HAP-1 (cell line): ENCODE measurements around the gene GNB1.

Source experiments
- DNase-seq, 2 experiments: peaks; one replicate each; pipeline ENCODE4 v3.0.0-alpha.2; 2016 to 2020; ENCODE audit warnings: low spot score in 2 of 2
- H3K27me3 ChIP-seq: fragments of 250-450 bp; sonication (Bioruptor Pico); 2 replicates; pipeline ENCODE4 v1.5.1; 2020; ENCODE audit warnings: low read depth, mild to moderate bottlenecking, moderate library complexity
- H3K36me3 ChIP-seq: fragments of 250-450 bp; sonication (Bioruptor Pico); replicated peaks from 2 replicates; pipeline ENCODE4 v1.5.1; 2020; ENCODE audit warnings: mild to moderate bottlenecking
- H3K4me1 ChIP-seq: fragments of 250-450 bp; sonication (Bioruptor Pico); 2 replicates; pipeline ENCODE4 v1.5.1; 2020; ENCODE audit warnings: mild to moderate bottlenecking
- H3K4me3 ChIP-seq: fragments of 250-450 bp; sonication (Bioruptor Pico); 2 replicates; pipeline ENCODE4 v1.5.1; 2020; ENCODE audit warnings: mild to moderate bottlenecking, moderate library complexity
- H3K9me3 ChIP-seq: fragments of 250-450 bp; sonication (Bioruptor Pico); 2 replicates; pipeline ENCODE4 v1.5.1; 2020; ENCODE audit warnings: mild to moderate bottlenecking, moderate library complexity
- in situ Hi-C: fragments of 300-500 bp; cut with MboI; formaldehyde crosslinking; loops from 3 replicates; pipeline ENCODE4 v1.14.3; 2020; ENCODE audit warnings: low sequenced_read_pairs, inconsistent platforms, mixed read lengths

Gene GNB1

GRCh38 chr1:1802871-1803270, 88.0 kb downstream of the GNB1 start:
- in situ Hi-C loops = no loop called here
- H3K9me3 ChIP-seq = no peaks in the 10 kb centered on the region
- H3K4me1 ChIP-seq = no peaks in the 10 kb centered on the region; the same call in 1 of the 2 replicates
- no peak overlapping the region for H3K4me3 ChIP-seq
- no peaks in the 10 kb centered on the region for H3K27me3 ChIP-seq
- H3K36me3 ChIP-seq = peaks cover 87% of the 10 kb centered on the region
- DNase-seq = no peak

DNA sequence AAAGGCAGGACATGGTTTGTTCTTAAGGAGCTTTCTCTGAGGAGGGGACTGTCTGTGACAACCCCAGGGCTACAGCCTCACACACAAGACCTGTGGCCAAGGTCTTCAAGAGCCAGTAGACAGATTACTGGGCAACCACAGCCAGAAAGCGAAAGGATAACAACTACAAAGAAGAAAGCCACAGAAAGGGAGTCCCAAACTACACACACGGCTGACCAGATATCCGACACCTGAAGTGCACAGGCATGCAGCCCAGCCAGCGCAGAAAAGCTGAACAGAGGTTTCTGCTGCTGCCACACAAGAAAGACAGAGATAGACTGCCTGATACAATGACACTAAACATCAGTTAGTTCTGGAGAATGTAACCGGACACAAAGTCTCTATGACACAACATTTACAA, 91.2 kb downstream of the GNB1 start:
- H3K4me3 ChIP-seq = no peak overlapping the region
- H3K36me3 ChIP-seq = peaks cover 92% of the 10 kb centered on the region
- H3K9me3 ChIP-seq = no peaks in the 10 kb centered on the region
- H3K27me3 ChIP-seq = no peaks in the 10 kb centered on the region
- no peaks in the 10 kb centered on the region; the same call in 1 of the 2 replicates for H3K4me1 ChIP-seq
- in situ Hi-C loops = no loop called here
- DNase-seq = no peak

DNA sequence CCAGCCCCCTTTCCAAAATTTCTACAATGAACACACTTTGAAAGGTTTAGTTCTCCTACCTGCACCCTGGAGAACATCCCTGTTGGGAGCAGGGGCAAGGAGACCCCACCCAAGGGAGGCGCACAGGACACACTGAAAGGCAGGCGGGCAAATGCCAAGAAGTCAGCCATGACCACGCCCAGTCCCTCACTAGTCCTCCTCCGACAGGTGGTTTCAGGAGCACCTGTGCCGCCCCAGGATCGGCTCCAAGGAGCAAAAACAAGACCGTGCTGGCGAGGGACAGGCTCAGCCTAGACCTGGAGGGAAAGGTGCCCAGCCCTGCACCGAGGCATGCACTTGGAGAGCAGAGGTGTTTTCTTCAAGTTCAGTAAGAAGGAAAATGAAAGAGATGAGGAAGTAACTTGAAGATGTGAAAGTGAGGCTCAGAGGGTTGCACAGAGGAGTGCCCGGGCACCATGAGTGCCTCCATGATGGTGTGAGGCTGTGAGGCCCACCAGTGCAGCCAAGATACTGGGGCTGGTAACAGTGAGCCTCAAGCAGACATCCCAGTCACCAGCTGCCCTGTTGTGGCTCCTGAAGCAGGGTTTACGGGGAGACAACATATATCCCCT, 93.1 kb downstream of the GNB1 start:
- Histone ChIP-seq H3K4me3 (no peak overlapping the region), H3K9me3 (no peaks in the 10 kb centered on the region), H3K27me3 (no peaks in the 10 kb centered on the region), H3K36me3 (peaks cover 94% of the 10 kb centered on the region), H3K4me1 (no peaks in the 10 kb centered on the region; the same call in 1 of the 2 replicates)
- in situ Hi-C loops = no loop called here
- no peak for DNase-seq

DNA sequence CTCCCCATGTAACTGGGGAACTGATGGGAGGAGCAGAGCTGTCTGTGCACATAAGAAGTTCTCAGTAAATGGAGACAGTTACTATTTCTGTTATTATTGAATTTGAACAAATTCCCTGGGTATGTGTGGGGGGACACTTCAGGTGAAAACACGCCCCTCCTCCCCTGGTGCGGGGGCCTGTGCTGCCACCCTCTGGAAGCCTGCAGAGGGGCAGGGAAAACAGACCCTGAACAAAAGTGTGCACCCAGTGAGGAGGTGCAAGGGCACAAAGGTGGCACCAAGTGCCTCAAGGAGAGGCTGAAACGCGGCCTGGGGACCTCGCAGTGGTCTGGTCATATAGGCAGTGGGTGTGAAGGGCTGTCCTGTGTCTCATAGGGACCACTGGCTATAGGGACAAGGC, 94.4 kb downstream of the GNB1 start:
- no peaks in the 10 kb centered on the region; the same call in 1 of the 2 replicates for H3K4me1 ChIP-seq
- peaks cover 94% of the 10 kb centered on the region for H3K36me3 ChIP-seq
- H3K9me3 ChIP-seq = no peaks in the 10 kb centered on the region
- no peaks in the 10 kb centered on the region for H3K27me3 ChIP-seq
- DNase-seq = no peak
- H3K4me3 ChIP-seq = no peak overlapping the region
- in situ Hi-C loops = no loop called here

GRCh38 chr1:1794999-1795398, 95.9 kb downstream of the GNB1 start:
- H3K4me3 ChIP-seq = no peak overlapping the region
- DNase-seq = no peak
- H3K27me3 ChIP-seq = no peaks in the 10 kb centered on the region
- peaks cover 97% of the 10 kb centered on the region for H3K36me3 ChIP-seq
- in situ Hi-C loops = no loop called here
- H3K4me1 ChIP-seq = no peaks in the 10 kb centered on the region
- H3K9me3 ChIP-seq = no peaks in the 10 kb centered on the region

- DNase-seq = no peak
- in situ Hi-C loops = no loop called here
- Histone ChIP-seq H3K36me3 (peaks cover 99% of the 10 kb centered on the region), H3K4me1 (no peaks in the 10 kb centered on the region), H3K4me3 (no peak overlapping the region), H3K9me3 (no peaks in the 10 kb centered on the region), H3K27me3 (no peaks in the 10 kb centered on the region)
These were observed 97.2 kb downstream of the GNB1 start for GRCh38 chr1:1793481-1794244.

DNA sequence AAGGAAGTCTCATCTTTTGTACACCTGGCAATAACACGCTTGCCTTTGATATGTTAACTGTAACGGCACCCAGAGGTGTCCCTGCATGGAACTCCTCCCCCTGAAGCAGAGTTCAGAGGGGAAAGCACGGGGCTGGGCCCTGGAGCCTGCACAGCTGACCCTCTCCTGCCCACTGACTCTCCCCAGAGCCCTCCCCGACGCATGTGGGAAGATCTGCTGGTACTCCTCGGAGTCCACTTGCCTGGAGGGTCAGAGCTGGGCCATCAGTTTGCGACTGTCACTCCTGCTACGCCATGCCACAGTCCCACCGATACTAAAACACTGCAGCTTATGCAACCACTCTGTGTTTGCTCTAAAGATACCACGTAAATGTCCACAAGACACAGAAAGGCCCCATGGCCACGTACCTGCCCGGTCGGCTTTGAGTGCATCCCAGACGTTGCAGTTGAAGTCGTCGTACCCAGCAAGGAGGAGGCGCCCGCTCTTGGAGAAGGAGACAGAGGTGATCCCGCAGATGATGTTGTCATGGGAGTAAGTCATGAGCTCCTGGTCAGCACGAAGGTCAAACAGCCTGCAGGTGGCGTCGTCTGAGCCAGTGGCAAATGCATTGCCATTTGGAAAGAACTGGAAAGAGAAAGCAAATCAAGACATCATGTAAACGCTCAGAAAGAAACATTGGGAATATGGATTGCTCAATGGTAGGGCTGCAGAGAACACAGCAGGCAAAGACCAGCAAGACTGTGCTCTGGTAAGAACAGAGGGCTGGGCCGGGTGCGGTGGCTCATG, 102.0 kb downstream of the GNB1 start:
- in situ Hi-C loops = loop anchor here (10.0 kb wide), 1 partner anchor 116 kb away; no protein-coding TSS in a partner anchor
- Histone ChIP-seq H3K4me3 (no peak overlapping the region), H3K9me3 (no peaks in the 10 kb centered on the region), H3K4me1 (no peaks in the 10 kb centered on the region), H3K27me3 (no peaks in the 10 kb centered on the region), H3K36me3 (peaks cover 91% of the 10 kb centered on the region)
- DNase-seq = peak in 1 of 2 experiments; percentile 59

DNA sequence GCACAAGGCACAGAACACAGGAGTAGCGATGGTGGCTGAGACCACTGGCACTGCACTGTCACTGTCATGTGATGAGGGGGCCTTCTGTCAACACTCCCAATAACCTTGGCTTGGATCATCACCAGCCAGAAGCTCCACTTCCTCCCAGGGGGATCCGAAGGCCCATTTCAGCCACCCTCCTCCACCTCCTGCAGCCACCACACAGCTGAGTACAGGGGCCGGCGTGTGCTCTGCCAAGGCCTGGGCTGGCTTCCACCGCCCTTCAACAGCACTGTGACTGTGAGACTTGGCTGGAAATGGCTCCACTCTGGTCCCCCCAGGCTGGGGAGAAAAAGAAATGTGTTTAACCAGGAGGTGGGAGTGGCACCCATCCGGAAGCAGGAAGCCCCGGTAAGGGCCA, 102.8 kb downstream of the GNB1 start:
- H3K27me3 ChIP-seq = no peaks in the 10 kb centered on the region
- no peaks in the 10 kb centered on the region for H3K9me3 ChIP-seq
- H3K36me3 ChIP-seq = peaks cover 84% of the 10 kb centered on the region
- in situ Hi-C loops = loop anchor here (10.0 kb wide), 1 partner anchor 117 kb away; no protein-coding TSS in a partner anchor
- no peak for DNase-seq
- no peaks in the 10 kb centered on the region for H3K4me1 ChIP-seq
- no peak overlapping the region for H3K4me3 ChIP-seq

- H3K9me3 ChIP-seq = no peaks in the 10 kb centered on the region
- in situ Hi-C loops = loop anchor here (10.0 kb wide), 1 partner anchor 118 kb away; no protein-coding TSS in a partner anchor
- no peak overlapping the region for H3K4me3 ChIP-seq
- peaks cover 73% of the 10 kb centered on the region for H3K36me3 ChIP-seq
- H3K27me3 ChIP-seq = no peaks in the 10 kb centered on the region
- no peaks in the 10 kb centered on the region; the same call in 1 of the 2 replicates for H3K4me1 ChIP-seq
- no peak for DNase-seq
These were observed 103.9 kb downstream of the GNB1 start for GRCh38 chr1:1786836-1787605.

- Histone ChIP-seq H3K4me1 (peaks cover 6% of the 10 kb centered on the region), H3K36me3 (peaks cover 60% of the 10 kb centered on the region)
- in situ Hi-C loops = loop anchor here (10.0 kb wide), 1 partner anchor 119 kb away; no protein-coding TSS in a partner anchor
These were observed 105.2 kb downstream of the GNB1 start for GRCh38 chr1:1785666-1786065.

GRCh38 chr1:1784933-1785332, 106.0 kb downstream of the GNB1 start:
- Histone ChIP-seq H3K4me3 (no peak overlapping the region), H3K9me3 (no peaks in the 10 kb centered on the region), H3K27me3 (no peaks in the 10 kb centered on the region), H3K4me1 (peaks cover 12% of the 10 kb centered on the region), H3K36me3 (peaks cover 52% of the 10 kb centered on the region)
- in situ Hi-C loops = loop anchor here (10.0 kb wide), 1 partner anchor 120 kb away; no protein-coding TSS in a partner anchor
- DNase-seq = no peak

More at GRCh38 chr1:1785666-1786065, 105.2 kb downstream of the GNB1 start:
- H3K4me3 ChIP-seq = no peak overlapping the region
- DNase-seq = no peak
- no peaks in the 10 kb centered on the region for H3K27me3 ChIP-seq
- no peaks in the 10 kb centered on the region for H3K9me3 ChIP-seq

GRCh38 chr1:1783320-1783719, 107.6 kb downstream of the GNB1 start:
- DNase-seq = no peak
- Histone ChIP-seq H3K36me3 (peaks cover 36% of the 10 kb centered on the region), H3K4me1 (peaks cover 23% of the 10 kb centered on the region), H3K9me3 (no peaks in the 10 kb centered on the region), H3K27me3 (no peaks in the 10 kb centered on the region), H3K4me3 (no peak overlapping the region)
- in situ Hi-C loops = loop anchor here (10.0 kb wide), 1 partner anchor 121 kb away; no protein-coding TSS in a partner anchor
